HG03565 (cell line): ENCODE data around the gene PGAP1.

ENCODE experiments used
- ATAC-seq: cut with Tn5 transposase; IDR thresholded peaks from one replicate; pipeline ENCODE4 v1.9.1; 2021; ENCODE audit warnings: mild to moderate bottlenecking, moderate library complexity; ENCODE audit not compliant: unreplicated experiment

Gene PGAP1

GRCh38 chr2:196899976-196900375 lies 26.5 kb downstream of the PGAP1 start:
- ATAC-seq: no peak

- ATAC-seq: no peak
Observed at GRCh38 chr2:196891136-196891535, 35.4 kb downstream of the PGAP1 start.

GRCh38 chr2:196887431-196887830 lies 39.1 kb downstream of the PGAP1 start:
- ATAC-seq: no peak

- no peak for ATAC-seq
Observed at GRCh38 chr2:196884368-196884767, 42.1 kb downstream of the PGAP1 start.

GRCh38 chr2:196876364-196876763 lies 50.1 kb downstream of the PGAP1 start:
- no peak for ATAC-seq

GRCh38 chr2:196875414-196875813 lies 51.1 kb downstream of the PGAP1 start:
- no peak for ATAC-seq

- no peak for ATAC-seq
Observed at GRCh38 chr2:196873511-196873910, 53.0 kb downstream of the PGAP1 start.

GRCh38 chr2:196854629-196855028 lies 71.9 kb downstream of the PGAP1 start:
- ATAC-seq: no peak

GRCh38 chr2:196853301-196854087 lies 73.0 kb downstream of the PGAP1 start:
- ATAC-seq: no peak

GRCh38 chr2:196851088-196851487 lies 75.4 kb downstream of the PGAP1 start:
- no peak for ATAC-seq

- ATAC-seq: no peak
Observed at GRCh38 chr2:196849895-196850294, 76.6 kb downstream of the PGAP1 start.

GRCh38 chr2:196846295-196846694 lies 80.2 kb downstream of the PGAP1 start:
- no peak for ATAC-seq

- ATAC-seq: no peak
Observed at GRCh38 chr2:196845371-196845770, 81.1 kb downstream of the PGAP1 start.

GRCh38 chr2:196840171-196840570 lies 86.3 kb downstream of the PGAP1 start:
- no peak for ATAC-seq

- ATAC-seq: no peak
Observed at GRCh38 chr2:196839574-196839973, 86.9 kb downstream of the PGAP1 start.

GRCh38 chr2:196836440-196836839 lies 90.1 kb downstream of the PGAP1 start:
- no peak for ATAC-seq

GRCh38 chr2:196830701-196831100 lies 95.8 kb downstream of the PGAP1 start:
- no peak for ATAC-seq

GRCh38 chr2:196827356-196827755 lies 99.2 kb downstream of the PGAP1 start:
- no peak for ATAC-seq

GRCh38 chr2:196823750-196824522 lies 102.6 kb downstream of the PGAP1 start:
- ATAC-seq: no peak

GRCh38 chr2:196821195-196821594 lies 105.3 kb downstream of the PGAP1 start:
- ATAC-seq: no peak

- ATAC-seq: no peak
Observed at GRCh38 chr2:196809260-196809659, 117.2 kb downstream of the PGAP1 start, which contains the start of gene C2orf66. Gene C2orf66, minus strand, starts transcription at chr2:196809355. Its CDS starts 19 bp downstream, at chr2:196809336.

GRCh38 chr2:196808083-196808665 lies 118.3 kb downstream of the PGAP1 start:
- no peak for ATAC-seq
